PFSK-1 (cell line): ENCODE data around the gene TK1.

Experiments used
- FOXP2 ChIP-seq: optimal IDR thresholded peaks from 2 replicates; pipeline ENCODE3; 2011; ENCODE audit warnings: borderline replicate concordance, control low read depth, inconsistent platforms; ENCODE audit not compliant: insufficient read depth; ENCODE audit errors: extremely low read length, extremely low read depth
- POLR2AphosphoS5 ChIP-seq: IDR thresholded peaks from 2 replicates; pipeline ENCODE4 v1.6.1; 2012; ENCODE audit warnings: low read depth, mild to moderate bottlenecking, control low read depth, low read length, moderate library complexity
- SIN3A ChIP-seq: IDR thresholded peaks from 2 replicates; pipeline ENCODE4 v1.6.1; 2012; ENCODE audit warnings: mild to moderate bottlenecking, low read length, moderate library complexity, borderline replicate concordance; ENCODE audit not compliant: insufficient read depth
- TAF1 ChIP-seq: IDR thresholded peaks from 2 replicates; pipeline ENCODE4 v1.6.1; 2012; ENCODE audit warnings: low read length, control low read depth, borderline replicate concordance; ENCODE audit not compliant: insufficient read depth
- TF ChIP-seq, protein P1 (sequence below), 2 experiments: IDR thresholded peaks; 2 replicates each; pipeline versions ENCODE4 v1.6.1 to v1.8.0; 2011 to 2012; ENCODE audit warnings: low read depth in 2 of 2, low read length in 2 of 2, control low read depth in 1 of 2, inconsistent platforms in 1 of 2, mild to moderate bottlenecking in 1 of 2, moderate library complexity in 1 of 2; ENCODE audit not compliant: insufficient read depth in 1 of 2

TK1 gene

DNA sequence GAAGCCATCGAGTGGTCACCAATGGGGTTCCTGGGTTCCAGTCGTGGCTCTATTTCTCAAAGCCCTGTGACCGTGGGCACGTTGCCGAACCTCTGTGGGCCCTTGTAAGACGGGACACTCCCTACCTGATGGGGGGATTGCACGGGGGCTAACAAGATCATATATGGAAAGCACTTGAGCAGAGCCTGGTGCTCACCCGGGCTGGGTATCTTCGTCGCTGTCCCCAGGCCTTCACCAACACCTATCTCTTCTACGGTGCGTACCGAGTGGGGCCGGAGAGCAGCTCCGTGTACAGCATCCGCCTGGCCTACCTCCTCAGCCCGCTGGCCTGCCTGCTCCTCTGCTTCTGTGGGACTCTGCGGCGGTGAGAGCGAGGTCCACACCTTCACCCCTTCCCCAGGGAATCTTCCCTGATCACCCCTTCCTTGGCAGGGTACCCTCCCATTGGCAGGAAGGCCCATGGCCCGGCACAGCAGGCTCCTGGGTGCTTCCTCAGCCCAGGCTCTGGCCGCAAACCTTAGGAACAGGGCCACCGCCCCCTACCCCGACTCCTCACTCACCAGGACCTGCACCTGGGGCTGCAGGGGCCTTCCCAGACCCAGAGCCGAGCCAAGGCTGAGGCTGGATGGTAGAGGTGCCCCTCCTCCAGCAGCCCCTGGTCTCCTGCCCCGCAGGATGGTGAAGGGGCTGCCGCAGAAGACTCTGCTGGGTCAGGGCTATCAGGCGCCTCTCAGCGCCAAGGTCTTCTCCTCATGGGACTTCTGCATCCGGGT is 53.5 kb downstream of the TK1 start:
- TF ChIP-seq TAF1 (no peak), FOXP2 (no peak), POLR2AphosphoS5 (no peak), SIN3A (no peak)
- TF ChIP-seq, protein P1, sequence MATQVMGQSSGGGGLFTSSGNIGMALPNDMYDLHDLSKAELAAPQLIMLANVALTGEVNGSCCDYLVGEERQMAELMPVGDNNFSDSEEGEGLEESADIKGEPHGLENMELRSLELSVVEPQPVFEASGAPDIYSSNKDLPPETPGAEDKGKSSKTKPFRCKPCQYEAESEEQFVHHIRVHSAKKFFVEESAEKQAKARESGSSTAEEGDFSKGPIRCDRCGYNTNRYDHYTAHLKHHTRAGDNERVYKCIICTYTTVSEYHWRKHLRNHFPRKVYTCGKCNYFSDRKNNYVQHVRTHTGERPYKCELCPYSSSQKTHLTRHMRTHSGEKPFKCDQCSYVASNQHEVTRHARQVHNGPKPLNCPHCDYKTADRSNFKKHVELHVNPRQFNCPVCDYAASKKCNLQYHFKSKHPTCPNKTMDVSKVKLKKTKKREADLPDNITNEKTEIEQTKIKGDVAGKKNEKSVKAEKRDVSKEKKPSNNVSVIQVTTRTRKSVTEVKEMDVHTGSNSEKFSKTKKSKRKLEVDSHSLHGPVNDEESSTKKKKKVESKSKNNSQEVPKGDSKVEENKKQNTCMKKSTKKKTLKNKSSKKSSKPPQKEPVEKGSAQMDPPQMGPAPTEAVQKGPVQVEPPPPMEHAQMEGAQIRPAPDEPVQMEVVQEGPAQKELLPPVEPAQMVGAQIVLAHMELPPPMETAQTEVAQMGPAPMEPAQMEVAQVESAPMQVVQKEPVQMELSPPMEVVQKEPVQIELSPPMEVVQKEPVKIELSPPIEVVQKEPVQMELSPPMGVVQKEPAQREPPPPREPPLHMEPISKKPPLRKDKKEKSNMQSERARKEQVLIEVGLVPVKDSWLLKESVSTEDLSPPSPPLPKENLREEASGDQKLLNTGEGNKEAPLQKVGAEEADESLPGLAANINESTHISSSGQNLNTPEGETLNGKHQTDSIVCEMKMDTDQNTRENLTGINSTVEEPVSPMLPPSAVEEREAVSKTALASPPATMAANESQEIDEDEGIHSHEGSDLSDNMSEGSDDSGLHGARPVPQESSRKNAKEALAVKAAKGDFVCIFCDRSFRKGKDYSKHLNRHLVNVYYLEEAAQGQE (IDR thresholded peaks at IDR 0.05; ENCODE audit: insufficient read depth in 1 of 2, low read depth in 2 of 2, low read length in 2 of 2), result no peak

DNA sequence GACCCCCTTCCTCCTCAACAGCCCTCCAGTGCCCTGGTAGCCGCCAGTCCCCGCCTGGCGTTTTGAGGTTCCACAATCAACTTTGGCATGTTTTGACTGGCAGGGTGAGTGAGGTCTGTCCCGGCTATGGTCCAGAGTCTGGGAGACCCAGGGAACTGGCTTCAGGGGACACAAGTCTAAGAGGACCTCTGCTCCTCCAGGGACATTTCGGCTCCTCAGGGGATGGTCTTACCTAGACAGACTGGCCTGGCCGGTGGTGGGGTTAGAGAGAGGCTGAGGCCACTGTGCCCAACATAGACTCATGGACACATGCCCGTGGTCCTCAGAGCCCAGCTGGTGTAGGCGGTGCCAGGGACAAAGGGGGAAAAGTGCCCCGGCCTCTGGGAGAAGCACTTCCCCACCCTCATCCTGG is 54.1 kb downstream of the TK1 start:
- TF ChIP-seq SIN3A (no peak), POLR2AphosphoS5 (no peak), FOXP2 (no peak), TAF1 (no peak)
- TF ChIP-seq, protein P1 (IDR thresholded peaks at IDR 0.05; ENCODE audit: insufficient read depth in 1 of 2, low read depth in 2 of 2, low read length in 2 of 2), result no peak

DNA sequence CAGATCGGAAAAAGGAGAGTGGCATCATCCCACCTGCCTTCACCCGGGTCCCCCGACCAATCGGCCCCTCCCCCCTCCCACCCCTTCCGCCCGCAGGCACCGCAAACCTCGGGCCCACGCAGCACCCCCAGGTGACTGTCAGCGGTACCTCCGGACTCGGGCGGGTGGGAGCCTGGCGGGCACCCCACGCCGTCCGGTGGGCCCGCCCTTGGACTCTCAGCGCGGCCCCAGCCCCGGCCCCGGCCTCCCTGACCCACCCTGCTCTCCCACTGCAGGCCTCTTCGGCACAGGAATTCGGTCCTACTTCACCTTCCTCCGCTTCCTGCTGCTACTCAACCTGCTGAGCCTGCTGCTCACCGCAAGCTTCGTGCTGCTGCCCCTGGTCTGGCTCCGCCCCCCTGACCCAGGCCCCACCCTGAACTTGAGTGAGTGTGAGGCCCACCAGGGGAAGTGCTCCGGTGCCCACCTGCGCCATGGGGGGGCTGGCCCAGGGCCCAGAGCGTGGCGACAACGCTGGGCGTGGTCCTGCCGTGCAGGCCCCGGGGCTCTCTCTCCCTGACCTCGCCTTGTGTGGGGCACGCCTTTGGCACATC is 54.7 kb downstream of the TK1 start:
- TF ChIP-seq POLR2AphosphoS5 (no peak), SIN3A (no peak), FOXP2 (no peak), TAF1 (no peak)
- TF ChIP-seq, protein P1 (IDR thresholded peaks at IDR 0.05; ENCODE audit: insufficient read depth in 1 of 2, low read depth in 2 of 2, low read length in 2 of 2), result no peak

DNA sequence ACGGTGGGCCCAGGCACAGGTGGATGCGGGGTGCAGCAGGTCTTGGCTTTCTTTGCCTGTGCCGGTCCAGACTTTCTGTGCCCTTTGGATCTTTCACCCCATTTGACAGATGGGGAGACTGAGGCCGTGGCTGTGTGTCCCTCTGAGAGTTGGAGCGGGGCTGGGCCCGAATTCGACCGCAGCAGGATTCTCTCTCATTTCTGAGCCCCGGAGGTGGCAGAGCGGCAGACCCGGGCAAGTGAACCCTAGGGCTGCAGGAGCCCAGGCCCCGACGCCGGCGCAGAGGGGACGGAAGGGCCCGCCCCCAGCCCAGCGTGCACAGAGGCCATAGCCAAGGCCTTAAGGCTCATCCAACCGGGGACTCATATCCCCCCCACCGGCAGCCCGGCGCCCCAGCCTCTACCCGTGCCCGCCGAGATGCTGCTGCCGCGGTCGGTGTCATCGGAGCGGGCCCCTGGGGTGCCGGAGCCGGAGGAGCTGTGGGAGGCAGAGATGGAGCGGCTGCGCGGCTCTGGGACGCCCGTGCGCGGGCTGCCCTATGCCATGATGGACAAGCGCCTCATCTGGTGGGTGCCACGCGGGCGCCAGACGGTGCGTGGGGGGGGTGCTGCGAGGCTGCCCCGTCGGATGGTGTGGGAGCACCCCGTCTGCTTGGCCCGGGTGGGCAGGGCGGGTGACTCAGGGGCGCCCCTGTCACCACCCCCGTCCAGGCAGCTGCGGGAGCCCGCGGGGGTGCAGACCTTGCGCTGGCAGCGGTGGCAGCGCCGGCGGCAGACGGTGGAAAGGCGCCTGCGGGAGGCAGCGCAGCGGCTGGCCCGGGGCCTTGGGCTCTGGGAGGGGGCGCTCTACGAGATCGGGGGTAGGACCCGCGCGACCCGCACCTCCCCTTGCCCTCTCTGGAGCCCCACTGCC is 55.4 kb downstream of the TK1 start:
- TF ChIP-seq, protein P1 (IDR thresholded peaks at IDR 0.05; ENCODE audit: insufficient read depth in 1 of 2, low read depth in 2 of 2, low read length in 2 of 2), result no peak
- TF ChIP-seq TAF1 (no peak), POLR2AphosphoS5 (no peak), FOXP2 (no peak), SIN3A (no peak)
